HTR-8/SVneo (cell line): ENCODE results near the gene MUC22.
"Not testable (repeated sequence)": the region's sequence is repeated elsewhere in the genome, so short reads cannot be mapped to it uniquely, and the experiment has no call there.

Experiments used
- DNase-seq: peaks from one replicate; pipeline ENCODE4 v3.0.0; 2011; ENCODE audit warnings: low spot score, mixed read lengths; ENCODE audit not compliant: insufficient read length
- FAIRE-seq: peaks from 2 replicates; lab custom pipeline; 2011; peaks lifted over from hg19 to GRCh38; lab: Jason Lieb, UNC

MUC22 gene

DNA sequence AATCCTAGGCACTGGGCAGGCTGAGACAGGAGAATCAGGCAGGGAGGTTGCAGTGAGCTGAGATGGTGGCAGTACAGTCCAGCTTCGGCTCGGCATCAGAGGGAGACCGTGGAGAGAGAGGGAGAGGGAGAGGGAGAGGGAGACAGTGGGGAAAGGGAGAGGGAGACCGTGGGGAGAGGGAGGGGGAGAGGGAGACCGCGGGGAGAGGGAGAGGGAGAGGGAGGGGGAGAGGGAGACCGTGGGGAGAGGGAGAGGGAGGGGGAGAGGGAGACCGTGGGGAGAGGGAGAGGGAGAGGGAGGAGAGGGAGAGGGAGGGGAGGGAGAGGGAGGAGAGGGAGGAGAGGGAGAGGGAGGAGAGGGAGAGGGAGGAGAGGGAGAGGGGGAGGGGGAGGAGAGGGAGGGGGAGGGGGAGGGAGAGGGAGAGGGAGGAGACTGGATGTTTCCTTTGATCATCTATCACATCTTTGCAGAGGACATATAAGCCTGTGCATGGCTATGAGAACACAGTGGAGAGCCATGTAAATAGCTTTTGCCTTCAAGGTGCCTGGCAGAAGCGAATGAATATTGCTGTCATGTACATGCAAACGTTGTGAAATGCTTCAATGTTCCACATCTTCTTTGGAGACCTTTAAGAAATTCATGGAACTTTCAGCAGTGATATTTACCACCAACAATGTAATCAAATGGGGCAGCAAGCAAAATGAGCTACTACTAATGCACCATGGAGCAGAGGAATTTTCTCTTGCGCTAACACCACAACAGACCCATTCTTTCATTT, 57.8 kb downstream of the MUC22 start:
- not testable (repeated sequence) for DNase-seq, FAIRE-seq

DNA sequence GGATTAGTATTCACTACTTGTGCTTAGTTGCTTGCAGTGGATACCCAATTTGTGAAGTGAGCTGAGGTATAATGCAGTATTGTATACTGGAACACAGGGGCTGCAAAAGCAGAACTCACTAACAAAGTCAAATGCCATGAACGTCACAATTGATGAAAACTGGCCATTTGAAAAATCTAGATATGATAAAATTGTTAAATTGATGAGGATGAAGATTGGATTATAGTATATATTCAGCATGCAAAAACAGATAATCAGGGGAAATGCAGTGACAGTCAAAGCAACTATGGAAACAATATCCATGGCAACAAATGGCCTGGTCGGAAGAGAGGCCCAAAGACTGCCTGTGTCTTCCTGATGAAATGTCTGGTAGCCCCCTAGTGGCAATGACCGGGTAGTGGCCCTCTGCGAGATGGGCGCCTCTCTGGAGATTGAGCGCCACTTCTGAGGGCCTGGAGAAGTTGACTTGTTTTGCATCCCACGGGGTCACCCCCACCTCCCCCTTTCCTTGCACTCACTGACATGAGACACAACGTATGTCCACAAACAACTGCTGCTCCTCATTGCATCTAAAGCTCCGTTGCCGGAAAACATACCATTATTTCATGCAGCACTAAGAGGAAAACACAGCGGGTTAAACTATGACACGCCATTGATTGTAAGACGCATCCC, 58.5 kb downstream of the MUC22 start:
- peak; percentile 81 for FAIRE-seq

GRCh38 chr6:31070711-31071197, 60.5 kb downstream of the MUC22 start:
- FAIRE-seq = peak; percentile 51
- DNase-seq = peak; percentile 82

More for the DNA sequence above, 58.5 kb downstream of the MUC22 start:
- peak; percentile 78 for DNase-seq

DNA sequence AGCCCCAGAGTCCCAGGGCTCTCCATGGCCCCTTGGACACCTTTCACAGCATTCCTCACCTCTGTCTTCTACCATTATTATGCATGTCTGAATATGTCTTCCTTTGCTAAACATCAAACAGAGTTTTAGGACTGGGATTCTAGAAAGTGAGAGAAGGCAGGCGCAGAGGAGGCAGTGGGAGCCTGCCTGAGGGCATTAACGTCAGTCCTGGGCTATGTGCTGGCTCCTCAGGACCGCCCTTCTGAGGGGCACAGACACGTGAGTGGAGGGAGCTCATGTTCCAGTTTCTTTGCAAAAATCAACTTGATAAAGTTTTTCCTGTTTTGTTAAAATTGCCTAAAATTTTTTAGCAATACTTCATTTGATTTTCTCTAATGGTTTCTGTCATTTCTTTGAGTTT, 64.1 kb downstream of the MUC22 start:
- DNase-seq = no peak
- FAIRE-seq = no peak

DNA sequence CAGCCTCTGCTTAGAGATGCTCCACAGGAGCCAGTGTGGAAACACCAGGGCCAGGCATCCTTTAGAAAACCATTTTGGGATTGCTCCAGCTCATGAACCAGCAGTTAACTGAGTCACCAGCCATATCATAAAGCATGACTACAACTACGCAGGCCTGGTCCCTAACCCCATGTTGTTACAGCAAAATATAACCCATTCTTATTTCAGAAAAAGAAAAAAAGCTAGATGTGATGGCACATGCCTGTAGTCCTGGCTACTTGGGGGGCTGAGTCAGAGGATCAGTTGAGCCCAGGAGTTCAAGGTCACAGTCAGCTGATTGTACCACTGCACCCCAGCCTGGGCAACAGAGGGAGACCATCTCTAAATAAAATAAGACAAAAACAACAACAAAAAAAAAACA, 65.3 kb downstream of the MUC22 start:
- no peak for DNase-seq
- no peak for FAIRE-seq

DNA sequence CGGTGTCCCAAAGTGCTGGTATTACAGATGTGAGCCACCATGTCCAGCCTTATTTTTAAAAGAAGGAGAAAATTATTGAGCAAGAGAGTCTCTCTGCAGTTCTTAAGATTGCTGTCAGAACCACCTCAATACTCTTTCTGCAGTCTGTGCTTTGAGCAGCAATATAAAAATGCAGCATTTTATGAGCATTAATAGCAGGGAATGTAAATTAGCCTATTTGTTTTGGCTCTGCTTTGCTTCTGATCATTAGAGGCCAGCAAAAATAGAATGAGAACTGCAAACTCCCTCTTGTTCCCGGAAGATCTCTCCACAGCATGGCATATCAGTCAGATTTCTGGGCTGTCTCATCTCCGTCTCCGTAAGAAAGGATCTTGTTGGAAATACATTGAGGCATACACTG, 66.3 kb downstream of the MUC22 start:
- DNase-seq (no peak), FAIRE-seq (no peak)

DNA sequence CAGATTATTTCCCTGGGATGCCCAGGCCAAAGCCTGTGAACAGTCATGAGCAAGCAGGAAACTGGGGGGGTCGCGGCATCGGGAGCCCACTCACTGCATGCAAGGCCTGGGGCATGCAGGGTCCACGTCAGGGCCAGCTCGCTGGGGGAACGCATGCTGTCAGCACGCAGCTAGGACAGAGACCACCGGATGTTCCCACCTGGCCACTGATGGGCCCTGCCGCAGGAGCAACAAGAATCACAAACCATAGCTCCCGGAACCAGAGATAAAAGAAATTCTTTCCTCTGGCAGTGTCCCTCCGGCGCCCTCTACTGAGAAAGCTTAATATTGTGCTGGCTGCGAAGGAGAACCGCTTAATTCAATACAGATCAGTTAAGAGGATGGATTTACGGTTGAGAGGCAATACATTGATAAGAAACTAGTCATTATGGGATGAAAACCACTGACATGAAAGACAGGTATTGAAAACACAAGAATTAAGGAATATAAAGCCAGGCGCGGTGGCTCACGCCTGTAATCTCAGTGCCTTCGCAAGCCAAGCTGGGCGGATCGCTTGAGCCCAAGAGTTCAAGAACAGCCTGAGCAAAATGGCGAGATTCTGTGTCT, 69.5 kb downstream of the MUC22 start:
- FAIRE-seq (no peak), DNase-seq (peak; percentile 64)

DNA sequence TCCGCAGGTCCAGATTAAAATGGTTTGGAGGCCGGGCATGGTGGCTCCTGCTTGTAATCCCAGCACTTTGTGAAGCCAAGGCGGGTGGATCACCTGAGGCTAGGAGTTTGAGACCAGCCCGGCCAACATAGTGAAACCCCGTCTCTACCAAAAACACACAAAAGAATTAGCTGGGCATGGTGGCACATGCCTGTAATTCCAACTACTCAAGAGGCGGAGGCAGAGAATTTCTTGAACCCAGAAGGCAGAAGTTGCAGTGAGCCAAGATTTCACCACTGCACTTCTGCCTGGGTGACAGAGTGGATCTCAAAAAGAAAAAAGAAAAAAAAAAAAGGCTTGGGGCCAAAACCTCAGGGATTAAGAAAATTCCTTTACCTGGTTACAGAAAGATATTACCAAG, 71.6 kb downstream of the MUC22 start:
- FAIRE-seq (no peak), DNase-seq (no peak)

DNA sequence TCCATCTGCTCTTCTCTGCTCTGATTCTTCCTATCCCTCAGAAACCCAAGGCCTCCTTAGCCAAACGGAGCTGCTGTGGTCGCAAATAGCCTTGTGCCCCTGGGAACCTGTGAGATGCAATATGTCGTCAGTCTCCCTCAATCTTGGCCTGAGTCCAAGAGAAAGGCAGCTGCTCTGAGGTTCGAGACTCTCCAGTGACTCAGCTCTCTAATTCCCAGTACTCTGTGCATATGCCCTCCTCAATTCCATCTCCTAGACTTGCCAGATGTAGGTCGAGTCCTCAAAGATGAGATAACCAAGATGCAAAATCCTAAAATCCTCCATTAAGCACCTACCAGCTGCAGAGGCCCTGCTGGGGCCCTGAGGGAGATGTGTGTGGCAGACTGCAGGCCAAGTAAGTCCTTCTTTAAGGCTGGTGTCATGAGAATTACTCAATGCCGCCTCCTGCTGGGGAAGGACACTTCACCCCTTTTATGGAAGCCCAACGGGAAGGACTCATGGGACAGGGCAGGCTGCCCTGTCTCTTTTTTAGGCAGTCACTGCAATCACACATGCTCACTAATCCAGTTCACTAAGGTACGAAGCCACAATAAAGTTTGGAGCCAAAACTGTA, 73.6 kb downstream of the MUC22 start:
- FAIRE-seq = no peak
- no peak for DNase-seq
